SU-DHL-6 (cell line): ENCODE measurements around the gene UBE2R2.

Experiments
- CTCF ChIP-seq: fragments of 200-600 bp; sonication (generic); IDR thresholded peaks from one replicate; pipeline ENCODE4 v1.5.1; 2017; ENCODE audit warnings: antibody characterized with exemption, mild to moderate bottlenecking, low read length, moderate library complexity; ENCODE audit not compliant: insufficient read depth, poor library complexity, severe bottlenecking
- EZH2phosphoT487 ChIP-seq: fragments of 200-600 bp; sonication (generic), shearing (Covaris generic); conservative IDR thresholded peaks from 2 replicates; pipeline ENCODE4 v1.6.1; 2018; ENCODE audit warnings: mild to moderate bottlenecking, antibody characterized with exemption, low read length, moderate library complexity, mixed read lengths

- TF ChIP-seq CTCF (no peak), EZH2phosphoT487 (no peak)
Observed at GRCh38 chr9:33851301-33851700, 34.3 kb downstream of the UBE2R2 start.
